WTC11 (cell line): Measurements from ENCODE around the gene MEIS3.

Experiments used
- ESRRA ChIP-seq: sonication (generic); formaldehyde crosslinking; IDR thresholded peaks from 2 replicates; pipeline ENCODE4 v1.8.1; 2022; ENCODE audit warnings: mild to moderate bottlenecking, missing genetic modification reagents, borderline replicate concordance
- TF ChIP-seq, protein P1 (sequence below): sonication (generic); formaldehyde crosslinking; IDR thresholded peaks from 2 replicates; pipeline ENCODE4 v1.8.0; 2022; ENCODE audit warnings: mild to moderate bottlenecking, missing genetic modification reagents
- TF ChIP-seq, protein P2 (sequence below): sonication (generic); formaldehyde crosslinking; conservative IDR thresholded peaks from 2 replicates; pipeline ENCODE4 v1.8.1; 2022; ENCODE audit warnings: mild to moderate bottlenecking, missing genetic modification reagents

DNA sequence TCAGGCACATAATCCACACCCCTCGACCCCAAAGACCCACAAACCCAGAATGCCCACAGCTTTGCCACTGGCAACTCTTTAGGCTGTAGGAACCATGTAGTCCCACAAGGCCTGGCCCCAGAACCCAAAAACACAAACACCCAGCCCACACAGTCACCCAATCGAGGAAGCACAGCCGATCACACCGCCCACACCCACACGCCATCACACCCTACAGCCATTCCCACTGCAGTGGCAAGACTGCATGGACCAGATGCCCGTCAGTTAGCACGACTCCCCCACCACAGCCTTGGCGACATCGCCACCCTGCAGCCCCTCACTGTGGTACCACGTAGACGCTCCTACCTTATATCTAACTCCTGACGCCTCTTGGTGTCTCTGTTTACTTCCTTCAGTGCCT, 24.0 kb upstream of the MEIS3 start:
- TF ChIP-seq, protein P1, sequence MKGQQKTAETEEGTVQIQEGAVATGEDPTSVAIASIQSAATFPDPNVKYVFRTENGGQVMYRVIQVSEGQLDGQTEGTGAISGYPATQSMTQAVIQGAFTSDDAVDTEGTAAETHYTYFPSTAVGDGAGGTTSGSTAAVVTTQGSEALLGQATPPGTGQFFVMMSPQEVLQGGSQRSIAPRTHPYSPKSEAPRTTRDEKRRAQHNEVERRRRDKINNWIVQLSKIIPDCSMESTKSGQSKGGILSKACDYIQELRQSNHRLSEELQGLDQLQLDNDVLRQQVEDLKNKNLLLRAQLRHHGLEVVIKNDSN (CRISPR knock-in tag): no peak
- TF ChIP-seq, protein P2, sequence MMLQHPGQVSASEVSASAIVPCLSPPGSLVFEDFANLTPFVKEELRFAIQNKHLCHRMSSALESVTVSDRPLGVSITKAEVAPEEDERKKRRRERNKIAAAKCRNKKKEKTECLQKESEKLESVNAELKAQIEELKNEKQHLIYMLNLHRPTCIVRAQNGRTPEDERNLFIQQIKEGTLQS (CRISPR knock-in tag): no peak
- TF ChIP-seq ESRRA (CRISPR knock-in tag): no peak
